Activated T-helper 1 cell treated with anti-CD3 and anti-CD28 coated beads, Interleukin-2, amount 50 U/mL, for 16 hours (primary cell): ENCODE measurements around the gene FCER1G.

ENCODE experiments used
- DNase-seq, 2 donors: peaks; one replicate each; pipeline ENCODE4 v3.0.0-alpha.2; 2020; ENCODE audit warnings: low read depth in 1 of 2, low spot score in 1 of 2

FCER1G gene

DNA sequence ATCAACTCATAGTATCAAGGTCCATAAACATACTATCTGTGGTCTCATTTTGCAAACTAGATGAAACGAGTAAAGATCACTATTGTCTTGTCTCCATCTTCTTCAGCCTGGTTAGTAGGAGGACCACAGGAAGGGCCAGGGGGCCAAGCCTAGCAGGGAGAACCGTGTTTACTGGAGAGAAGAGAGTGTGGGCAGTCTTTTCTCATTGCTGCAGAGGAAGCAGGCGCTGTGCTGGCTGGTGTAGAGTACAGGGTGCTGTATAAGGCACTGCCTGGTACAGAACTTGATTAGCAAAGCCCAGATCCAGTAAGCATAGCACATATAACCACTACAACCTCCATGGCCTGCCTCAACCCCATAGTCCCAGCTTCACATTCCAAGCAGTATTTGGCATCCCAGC, 27.8 kb upstream of the FCER1G start:
- no peak for DNase-seq

GRCh38 chr1:161188381-161188780, 26.7 kb upstream of the FCER1G start:
- DNase-seq: no peak

DNA sequence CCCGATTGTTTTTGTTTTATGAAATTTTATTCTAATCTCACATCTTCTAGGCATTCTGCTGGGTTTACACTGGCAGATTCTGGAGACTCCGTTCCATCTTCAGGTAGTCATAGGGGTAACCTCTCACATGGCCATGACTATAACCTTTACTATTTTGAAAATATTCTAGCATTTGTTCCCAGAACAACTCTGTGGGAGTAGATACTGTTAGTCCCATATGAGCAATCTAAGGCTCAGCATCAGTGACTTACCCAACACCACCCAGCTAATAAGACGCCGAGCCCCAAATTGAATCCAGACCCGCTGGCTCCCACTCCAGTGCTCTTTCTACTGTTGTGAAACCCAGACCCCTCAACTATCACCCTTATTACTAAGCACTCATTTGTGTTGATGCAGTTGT, 26.1 kb upstream of the FCER1G start:
- DNase-seq: no peak

DNA sequence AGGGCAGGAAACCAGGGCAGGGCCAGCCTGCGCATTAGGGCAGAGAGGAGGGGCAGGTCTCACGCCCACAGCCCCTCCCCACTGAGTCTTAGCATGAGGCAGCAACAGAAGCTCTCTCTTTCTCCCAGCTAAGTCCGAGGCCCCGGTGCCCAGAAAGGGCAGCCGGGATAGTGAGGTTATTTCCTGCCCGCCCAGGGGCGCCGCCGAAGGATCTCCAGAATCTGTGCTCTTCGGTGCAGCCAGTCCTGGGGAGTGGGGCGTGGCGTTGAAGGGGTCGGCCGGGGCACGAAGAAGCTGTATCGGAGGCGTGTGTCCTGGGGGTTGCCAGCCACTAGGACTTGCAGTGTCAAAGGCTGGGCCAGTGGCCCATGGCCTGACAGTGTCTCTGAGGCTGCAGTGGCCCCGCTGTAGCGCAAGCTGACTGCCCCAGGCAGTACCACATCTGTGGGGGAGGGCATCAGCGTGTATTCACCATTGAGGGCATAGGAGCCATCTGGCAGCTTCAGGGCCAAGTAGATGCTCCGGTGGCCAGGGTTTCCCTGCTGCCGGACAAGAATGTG, 24.1 kb upstream of the FCER1G start:
- DNase-seq: no peak

GRCh38 chr1:161191971-161192370, 23.1 kb upstream of the FCER1G start:
- no peak for DNase-seq

- peak; percentile 27 to 47 for DNase-seq
Measured at GRCh38 chr1:161192476-161193465, 22.3 kb upstream of the FCER1G start.

DNA sequence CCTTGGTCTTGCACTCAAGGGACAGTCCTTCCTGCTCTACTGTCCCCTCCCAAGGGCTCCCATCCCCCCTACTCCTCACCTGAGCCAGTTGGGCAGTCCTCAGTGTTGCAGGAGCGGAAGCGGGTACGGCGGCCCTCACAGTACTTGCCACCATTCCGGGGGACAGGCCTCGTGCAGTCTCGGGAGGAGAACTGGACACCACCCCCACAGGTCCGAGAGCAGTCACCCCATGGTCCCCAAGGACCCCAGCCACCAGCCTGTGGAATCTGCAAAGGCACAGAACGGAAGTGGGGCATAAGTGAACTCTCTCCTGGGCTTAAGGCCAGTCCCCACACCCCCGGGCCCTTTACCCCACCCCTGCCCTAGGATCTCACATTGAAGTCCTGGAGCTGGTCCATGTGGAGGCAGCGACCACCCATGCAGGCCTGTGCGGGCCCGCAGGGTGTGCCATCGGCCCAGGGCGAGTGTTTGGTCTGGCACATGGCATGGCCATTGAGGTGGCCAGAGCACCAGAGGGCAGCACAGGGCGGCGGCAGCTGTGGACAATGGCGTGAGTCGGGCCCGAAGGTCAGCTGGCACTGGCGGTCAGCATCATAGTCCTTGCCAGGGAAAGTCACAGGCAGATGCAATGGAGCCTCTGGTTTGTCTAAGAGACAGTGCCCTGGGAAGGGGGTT, 21.4 kb upstream of the FCER1G start:
- no peak for DNase-seq

DNA sequence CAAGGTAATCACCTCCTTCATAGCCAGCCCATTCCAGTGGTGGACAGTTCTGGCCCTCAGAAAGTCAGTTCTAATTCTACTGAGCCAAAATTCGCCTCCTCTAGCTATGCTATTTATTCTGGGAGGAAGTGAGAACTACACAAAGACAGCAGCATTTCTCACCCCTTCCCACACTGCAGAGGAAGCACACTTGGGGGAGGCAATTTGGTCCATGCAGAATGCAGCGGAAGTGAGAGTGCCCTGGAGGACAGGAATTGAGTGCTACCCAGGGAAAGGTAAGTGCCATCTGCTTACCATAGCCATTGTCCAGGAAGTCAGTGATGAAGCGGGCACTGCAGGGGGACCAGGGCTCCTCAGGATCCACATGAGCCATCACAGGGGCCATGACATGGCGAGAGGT, 19.9 kb upstream of the FCER1G start:
- DNase-seq: no peak

- no peak for DNase-seq
Measured at GRCh38 chr1:161196111-161196510, 19.0 kb upstream of the FCER1G start.

DNA sequence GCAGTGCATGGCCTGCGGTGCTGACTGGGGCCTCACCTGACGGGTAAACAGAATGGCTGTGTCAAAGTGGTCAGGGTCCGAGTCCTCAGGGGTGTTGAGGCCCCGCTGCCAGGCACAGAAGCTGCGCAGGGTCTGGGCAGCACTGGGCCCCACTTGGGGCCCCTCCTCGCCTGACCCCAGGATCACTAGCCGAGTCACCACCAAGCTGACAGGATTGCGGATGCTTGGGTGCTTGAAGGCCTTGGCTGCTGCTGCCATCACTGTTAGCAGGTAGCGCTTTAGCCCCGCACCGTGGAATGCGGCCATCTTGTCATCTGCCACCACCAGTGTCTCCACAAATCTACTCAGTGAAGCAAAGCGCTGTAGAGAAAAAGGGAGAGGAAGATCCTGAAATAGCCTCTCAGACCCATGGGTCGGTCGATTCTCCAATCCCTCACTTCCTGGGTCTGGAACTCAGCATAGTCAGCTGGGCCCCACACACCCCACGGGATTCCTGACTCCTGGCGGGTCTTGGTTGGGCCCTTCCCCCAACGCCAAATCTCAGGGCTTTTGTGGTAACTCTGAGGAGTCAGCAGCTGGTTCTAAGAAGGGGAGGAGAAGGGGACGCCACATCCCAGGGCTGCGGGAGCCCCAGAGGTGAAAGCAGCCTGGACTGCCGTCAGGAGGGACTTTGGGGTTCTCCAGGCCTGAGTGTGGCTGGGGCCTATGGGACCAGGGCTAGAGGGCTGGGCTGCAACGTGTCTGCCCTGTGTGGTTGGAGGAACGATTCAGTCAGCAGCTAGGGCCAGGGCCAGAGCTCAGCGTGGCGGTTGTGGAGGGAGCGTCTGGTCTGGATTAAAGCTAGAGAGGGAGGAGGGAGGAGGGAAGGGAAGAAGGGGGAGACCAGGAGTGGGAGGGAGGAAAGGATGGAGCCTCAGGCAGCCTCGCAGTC, 18.3 kb upstream of the FCER1G start:
- no peak for DNase-seq

DNA sequence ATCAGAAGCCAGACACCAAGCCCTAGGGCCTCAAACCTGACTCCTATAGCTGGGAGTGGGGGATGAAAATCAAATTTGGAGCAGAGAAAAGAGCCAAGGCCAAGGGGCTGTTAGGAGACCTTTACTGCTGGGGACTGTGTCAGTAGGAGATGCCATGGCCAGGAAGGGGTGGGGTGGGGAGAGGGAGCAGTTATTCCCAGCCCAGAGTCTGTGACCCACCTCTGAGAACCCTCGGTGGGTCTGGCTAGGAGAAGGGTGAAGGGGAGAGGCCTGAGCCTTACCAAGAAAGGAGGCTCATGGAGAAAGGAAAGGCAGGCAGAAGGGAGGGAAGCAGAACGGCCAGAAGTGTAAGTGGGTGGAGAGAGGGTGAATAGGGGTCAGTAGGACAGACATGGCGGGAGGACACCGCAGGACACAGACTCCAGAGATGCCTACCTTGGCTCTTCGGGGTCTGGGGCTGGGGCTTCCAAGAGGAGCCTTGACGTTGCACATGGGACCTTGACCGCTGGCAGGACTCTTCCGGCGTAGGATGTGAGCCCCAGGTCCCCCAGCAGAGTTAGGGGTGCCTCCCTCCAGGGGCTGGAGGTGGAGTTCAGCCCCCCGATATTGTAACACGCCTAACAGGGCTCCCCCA, 17.4 kb upstream of the FCER1G start:
- DNase-seq: no peak

- no peak for DNase-seq
Measured at GRCh38 chr1:161198194-161198896, 16.8 kb upstream of the FCER1G start.

DNA sequence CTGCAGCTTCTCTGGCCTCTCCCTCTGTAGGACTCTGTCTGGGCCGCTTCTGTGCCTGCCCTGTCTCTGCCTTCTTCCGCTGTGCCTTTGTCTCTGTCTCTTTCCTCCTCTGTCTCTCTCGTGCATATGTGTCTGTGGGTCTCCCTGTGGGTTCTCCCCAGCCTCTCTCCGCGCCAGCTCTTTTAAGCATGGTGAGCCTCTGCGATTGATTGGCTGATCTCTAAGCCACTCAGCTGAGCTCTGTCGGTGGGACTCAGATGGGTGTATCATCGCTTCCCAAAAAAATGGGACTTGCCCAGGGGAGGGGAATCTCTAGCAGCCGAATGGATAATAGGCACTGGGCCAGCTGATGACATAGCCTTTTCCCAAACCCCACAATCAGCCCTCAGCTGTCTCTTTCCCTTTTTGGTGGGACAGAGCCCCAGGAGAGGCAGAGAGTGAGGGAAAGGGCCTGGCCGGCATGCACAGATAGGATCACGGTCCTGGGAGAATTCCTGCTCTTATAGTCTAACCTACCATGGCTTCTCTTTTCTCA, 16.1 kb upstream of the FCER1G start, which contains the start of gene ADAMTS4:
TSS of gene ADAMTS4 (minus strand) at position 158 of the 535 bp plus-strand sequence. CDS start 427 bp downstream, outside the sequence.
- DNase-seq: no peak

DNA sequence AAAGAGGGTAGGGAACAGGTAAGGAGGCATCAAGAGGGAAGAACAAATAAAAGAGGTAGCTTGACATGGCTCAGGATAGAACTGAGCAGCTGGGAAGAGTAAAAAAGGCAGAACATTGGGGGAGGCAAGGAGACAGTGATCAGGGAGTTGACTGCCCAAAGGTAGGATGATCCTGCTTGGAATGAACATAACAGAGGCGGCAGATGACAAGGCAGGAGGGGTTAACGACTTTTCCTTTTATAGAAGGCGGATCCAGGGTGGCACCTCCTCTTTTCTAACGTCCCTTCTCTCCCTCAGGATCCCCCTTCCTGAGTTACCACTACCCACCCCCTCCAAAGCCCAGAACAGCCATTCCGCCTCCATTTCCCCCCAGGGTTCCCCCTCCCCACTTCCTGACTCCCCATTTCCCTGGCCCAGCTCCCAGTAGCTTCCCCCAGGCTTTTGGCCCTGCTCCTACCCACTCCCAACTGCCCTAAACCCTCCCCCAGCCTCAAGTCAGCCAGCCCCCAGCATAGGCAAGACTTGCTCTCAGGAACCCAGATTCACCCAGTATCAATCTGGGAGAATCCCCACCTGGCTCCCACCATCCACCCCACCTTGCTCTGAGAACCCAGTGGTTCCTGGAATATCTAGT, 15.5 kb upstream of the FCER1G start:
- no peak for DNase-seq

DNA sequence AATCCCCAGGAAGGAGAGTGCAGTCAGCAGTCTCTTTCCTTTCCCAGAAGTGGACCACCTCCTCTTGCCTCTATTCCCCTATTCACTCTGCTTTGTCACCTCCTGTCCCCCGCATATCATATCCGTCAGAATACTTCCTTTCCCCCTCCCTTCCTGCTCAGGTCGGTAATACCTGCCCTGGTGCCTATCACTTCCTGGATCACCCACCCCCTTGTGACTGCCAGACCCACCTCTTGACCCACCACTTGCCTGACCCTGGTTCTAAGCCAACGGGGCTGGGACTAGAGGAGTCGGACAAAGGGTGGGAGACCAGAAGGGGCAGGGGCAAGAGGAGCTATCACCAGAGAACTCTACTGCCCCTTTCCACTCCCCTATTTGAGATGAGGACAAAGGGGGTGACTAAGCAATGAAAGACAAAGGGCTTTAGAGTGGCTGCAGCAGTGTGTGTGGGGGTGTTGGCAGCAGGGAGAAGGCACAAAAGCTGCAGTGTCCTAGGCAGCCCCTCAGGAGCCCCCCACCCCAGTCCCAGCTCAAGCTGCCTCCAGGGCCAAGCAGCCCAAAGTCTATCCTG, 14.6 kb upstream of the FCER1G start:
- no peak for DNase-seq

GRCh38 chr1:161200992-161201835, 13.9 kb upstream of the FCER1G start:
- no peak for DNase-seq

- peak; percentile 85 to 89 for DNase-seq
Measured at GRCh38 chr1:161201836-161202712, 13.0 kb upstream of the FCER1G start, which contains the start of gene NDUFS2. TSS of gene NDUFS2 (plus strand) at chr1:161202367. CDS start at chr1:161202386, 19 bp downstream.
